Activated T-cell treated with anti-CD3 and anti-CD28 coated beads for 4 hours (primary cell): Measurements from ENCODE around the gene WDPCP.
"Not testable (repeated sequence)": the region's sequence is repeated elsewhere in the genome, so short reads cannot be mapped to it uniquely, and the experiment has no call there.

Source experiments
- DNase-seq: peaks from one replicate; pipeline ENCODE4 v3.0.0-alpha.2; 2020

Gene WDPCP

GRCh38 chr2:63537306-63537705 is 51.0 kb downstream of the WDPCP start:
- no peak for DNase-seq

GRCh38 chr2:63530704-63531279 is 57.5 kb downstream of the WDPCP start:
- DNase-seq = no peak

GRCh38 chr2:63525905-63526304 is 62.4 kb downstream of the WDPCP start:
- DNase-seq = no peak

- no peak for DNase-seq
Measured at GRCh38 chr2:63522950-63523349, 65.3 kb downstream of the WDPCP start.

DNA sequence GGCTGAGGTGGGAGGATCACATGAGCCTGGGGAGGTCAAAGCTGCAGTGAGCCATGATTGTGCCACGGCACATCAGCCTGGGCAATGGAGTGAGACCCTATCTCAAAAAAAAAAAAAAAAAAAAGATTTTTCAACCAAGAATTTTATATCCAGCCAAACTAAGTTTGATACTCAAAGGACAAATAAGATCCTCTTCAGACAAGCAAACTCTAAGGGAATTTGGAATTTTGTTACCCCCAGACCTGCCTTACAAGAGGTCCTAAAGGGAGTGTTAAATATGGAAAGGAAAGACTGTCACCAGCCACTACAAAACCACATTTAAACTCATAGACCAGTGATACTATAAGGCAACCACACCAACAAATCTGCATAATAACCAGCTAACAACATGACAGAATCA is 67.5 kb downstream of the WDPCP start:
- DNase-seq = no peak

GRCh38 chr2:63514781-63515180 is 73.5 kb downstream of the WDPCP start:
- DNase-seq = no peak

DNA sequence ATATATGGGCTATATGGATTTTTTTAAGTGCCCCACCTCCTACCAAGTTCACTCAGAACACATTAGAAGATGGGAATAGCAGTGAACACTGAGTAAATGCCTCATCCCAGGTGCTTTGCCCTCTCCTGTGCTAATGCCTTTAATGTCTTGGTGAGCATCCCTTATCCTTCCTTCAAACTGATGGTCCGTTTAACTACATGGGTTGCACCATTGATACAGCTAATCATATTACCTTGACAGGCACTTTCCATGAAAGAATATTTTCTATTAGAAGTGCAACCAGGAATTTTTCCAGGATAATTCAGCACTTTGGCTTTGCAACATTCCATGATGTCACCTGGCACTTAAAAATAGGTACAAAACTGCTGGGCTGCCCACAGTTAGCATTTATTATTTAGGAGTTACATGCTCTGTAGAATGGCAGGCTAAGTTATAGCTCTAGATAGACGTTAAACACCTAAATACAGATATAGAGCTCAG is 74.0 kb downstream of the WDPCP start:
- no peak for DNase-seq

- DNase-seq = no peak
Measured at GRCh38 chr2:63506320-63506719, 82.0 kb downstream of the WDPCP start.

DNA sequence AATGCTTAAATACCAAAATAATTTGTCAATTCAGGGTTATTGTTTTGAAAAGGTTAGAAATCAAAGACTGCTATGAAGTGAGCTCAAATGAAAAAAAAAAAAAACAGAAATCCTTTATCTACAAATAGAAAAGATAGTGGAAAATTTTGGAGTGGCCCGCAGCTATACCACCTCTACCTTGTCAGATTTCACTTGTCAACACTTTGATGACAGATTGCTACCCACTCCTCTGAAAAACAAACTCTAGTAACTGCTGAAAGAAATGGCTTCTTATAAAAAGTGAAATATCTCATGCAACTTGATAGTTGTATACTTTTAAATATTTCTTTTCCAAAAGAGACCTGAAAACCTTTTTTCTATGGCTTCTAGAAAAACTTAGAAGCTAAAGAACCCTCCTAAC is 84.5 kb downstream of the WDPCP start:
- no peak for DNase-seq

- no peak for DNase-seq
Measured at GRCh38 chr2:63500398-63500797, 87.9 kb downstream of the WDPCP start.

DNA sequence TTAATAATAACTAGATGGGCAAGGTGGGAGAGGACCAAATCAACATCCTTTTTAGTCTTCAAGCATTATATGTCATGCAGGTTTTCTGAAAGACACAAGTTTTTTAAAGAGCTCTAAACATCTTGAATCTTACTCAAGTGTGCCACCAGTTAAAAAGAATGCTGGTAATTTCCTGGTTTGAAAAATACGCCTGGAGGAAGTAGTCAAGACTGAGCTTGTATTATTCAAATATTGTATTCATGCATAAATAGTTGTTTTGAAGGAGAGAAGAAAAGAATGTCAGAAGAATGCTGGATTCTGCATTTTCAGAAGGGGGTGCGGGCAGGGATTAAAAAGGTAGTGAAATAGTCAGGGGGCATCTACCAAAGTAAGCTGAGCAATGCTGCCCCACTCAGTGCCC is 90.7 kb downstream of the WDPCP start:
- no peak for DNase-seq

GRCh38 chr2:63494968-63495367 is 93.3 kb downstream of the WDPCP start:
- no peak for DNase-seq

GRCh38 chr2:63494100-63494499 is 94.2 kb downstream of the WDPCP start:
- no peak for DNase-seq

DNA sequence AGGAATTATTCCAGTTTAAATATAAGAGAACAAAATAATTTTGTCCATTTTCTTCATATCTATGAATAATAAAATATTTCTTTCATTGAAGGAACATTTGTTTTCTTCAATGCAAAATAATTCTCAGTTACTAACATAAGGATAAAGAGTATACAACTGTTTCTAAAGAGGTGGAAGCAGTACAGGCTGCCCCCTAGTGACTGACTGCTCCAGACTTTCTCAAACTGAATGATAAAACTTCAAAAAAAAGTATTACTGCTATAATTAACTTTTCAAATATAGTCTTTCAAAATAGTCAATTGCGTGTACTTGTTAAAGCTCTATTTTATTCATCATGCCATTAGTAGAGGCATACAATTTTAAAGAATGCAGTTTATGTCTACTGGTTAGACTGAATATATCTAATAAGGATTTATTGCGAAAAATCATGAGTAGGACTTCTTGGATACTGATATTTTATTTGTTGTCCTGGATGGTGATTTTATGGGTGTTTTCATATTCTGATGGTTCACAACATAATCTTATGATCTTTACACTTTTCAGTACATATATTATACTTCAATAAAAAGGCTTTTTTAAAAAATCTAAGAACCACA is 100.1 kb downstream of the WDPCP start:
- DNase-seq = no peak

- DNase-seq = no peak
Measured at GRCh38 chr2:63486861-63487290, 101.4 kb downstream of the WDPCP start.

DNA sequence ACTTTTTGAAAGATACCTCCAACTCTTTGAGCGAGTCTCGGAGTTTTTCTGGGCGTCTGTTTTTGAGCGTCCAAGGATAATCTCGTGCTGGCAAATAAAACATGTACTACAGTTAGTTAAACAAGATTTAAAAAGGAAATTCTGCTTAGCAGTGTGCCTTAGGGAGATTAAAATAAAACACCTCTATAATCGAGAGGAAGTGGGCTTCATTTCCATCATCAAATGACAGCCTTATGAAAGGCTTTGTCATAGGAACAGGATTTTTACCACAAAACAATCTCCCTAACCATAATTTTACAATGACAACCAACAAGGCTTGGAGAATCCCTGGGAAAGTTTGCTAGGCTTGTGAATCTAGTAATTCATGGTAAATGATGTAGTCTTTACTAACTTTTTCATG is 103.4 kb downstream of the WDPCP start:
- no peak for DNase-seq

GRCh38 chr2:63484481-63484880 is 103.8 kb downstream of the WDPCP start:
- DNase-seq = no peak

GRCh38 chr2:63477686-63478085 is 110.6 kb downstream of the WDPCP start:
- no peak for DNase-seq

GRCh38 chr2:63469313-63469712 is 119.0 kb downstream of the WDPCP start:
- DNase-seq = not testable (repeated sequence)

- DNase-seq = no peak
Measured at GRCh38 chr2:63465633-63466032, 122.6 kb downstream of the WDPCP start.

GRCh38 chr2:63463142-63463541 is 125.1 kb downstream of the WDPCP start:
- DNase-seq = no peak

- no peak for DNase-seq
Measured at GRCh38 chr2:63446658-63447057, 141.6 kb downstream of the WDPCP start.

DNA sequence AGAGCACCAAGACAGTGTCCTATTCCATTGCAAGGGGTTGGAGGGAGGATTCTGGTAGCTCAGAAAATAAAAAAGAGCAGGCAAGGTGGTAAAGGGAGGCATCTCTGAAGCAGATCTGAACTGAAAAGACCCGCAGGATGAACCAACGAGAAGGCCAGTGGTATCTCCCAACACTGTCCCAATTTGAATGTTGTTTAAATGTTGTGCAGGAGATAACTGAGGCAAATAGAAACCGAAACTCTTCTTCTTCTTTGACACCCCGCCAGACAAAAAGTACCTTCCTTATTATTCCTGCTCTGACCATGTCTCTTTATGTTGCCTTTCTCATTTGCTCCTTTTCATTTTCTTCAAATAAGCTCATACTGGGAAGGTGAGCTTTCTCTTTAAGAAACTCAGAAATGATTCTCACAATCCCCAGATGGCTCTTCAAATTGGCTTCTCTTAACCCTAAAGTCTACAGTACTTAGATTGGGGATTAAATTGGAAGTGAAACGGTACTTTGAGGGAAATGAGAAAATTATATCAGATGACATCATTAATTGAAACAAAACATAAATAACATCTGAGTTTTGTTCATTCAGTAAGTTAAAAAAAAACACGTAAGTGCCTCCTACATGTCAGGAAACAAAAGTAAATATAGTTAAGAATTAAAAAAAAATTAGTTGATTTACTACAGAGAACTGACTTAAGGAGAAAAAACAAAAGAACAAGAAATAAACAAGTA is 143.6 kb downstream of the WDPCP start:
- no peak for DNase-seq

DNA sequence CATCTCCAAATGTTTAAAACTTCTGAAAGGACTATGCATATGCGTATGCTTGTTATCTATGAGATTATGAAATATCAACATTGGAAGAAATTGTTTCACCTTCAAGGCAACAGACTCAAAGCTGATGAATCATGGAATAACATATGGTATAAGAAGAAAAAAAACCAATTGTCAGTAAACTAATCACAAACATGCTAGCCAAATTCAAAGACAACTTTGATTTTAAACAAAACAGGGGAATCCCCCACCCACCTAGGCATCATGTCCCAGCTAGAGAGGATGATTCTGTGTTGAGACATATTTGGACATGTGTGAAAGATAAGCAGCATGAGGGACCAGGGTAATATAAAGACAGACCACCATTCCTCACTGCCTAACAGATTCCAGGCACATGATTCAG is 147.7 kb downstream of the WDPCP start:
- DNase-seq = no peak
